Measurements from ENCODE around the gene PYGL.

GRCh38 chr14:50935126-50936015 is 8.9 kb downstream of the PYGL start:
- TF ChIP-seq POLR2A (IDR thresholded peaks at IDR 0.05) (no peak), CTCF (IDR thresholded peaks at IDR 0.05) (no peak)
